ENCODE results near the gene SPATA13. TPM values are rescaled to one million over a fixed set of nuclear protein-coding genes. Genes with fewer than 3 reads are reported as not detected.

Gene SPATA13
- total and polyA plus RNA-seq, 10 of the 15 experiments (the other 5 are each of a cell fraction or from before 2014, with no cell fraction given), result 2.4 to 11.1 (median 10.2) TPM

- no peak for TF ChIP-seq RUNX3 (IDR thresholded peaks at IDR 0.05; ENCODE audit: low read length)
- no peak for TF ChIP-seq CBX5 (IDR thresholded peaks at IDR 0.05; ENCODE audit: low read depth)
- TF ChIP-seq JUND (IDR thresholded peaks at IDR 0.05; ENCODE audit: low read depth, low read length), result no peak
- TF ChIP-seq RFX5 (IDR thresholded peaks at IDR 0.05; ENCODE audit: low read depth, low read length), result no peak
- TF ChIP-seq, protein P1, sequence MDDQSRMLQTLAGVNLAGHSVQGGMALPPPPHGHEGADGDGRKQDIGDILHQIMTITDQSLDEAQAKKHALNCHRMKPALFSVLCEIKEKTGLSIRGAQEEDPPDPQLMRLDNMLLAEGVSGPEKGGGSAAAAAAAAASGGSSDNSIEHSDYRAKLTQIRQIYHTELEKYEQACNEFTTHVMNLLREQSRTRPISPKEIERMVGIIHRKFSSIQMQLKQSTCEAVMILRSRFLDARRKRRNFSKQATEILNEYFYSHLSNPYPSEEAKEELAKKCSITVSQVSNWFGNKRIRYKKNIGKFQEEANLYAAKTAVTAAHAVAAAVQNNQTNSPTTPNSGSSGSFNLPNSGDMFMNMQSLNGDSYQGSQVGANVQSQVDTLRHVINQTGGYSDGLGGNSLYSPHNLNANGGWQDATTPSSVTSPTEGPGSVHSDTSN (IDR thresholded peaks at IDR 0.05; ENCODE audit: insufficient replicate concordance, low read depth, low read length), result no peak
- TF ChIP-seq, protein P2, sequence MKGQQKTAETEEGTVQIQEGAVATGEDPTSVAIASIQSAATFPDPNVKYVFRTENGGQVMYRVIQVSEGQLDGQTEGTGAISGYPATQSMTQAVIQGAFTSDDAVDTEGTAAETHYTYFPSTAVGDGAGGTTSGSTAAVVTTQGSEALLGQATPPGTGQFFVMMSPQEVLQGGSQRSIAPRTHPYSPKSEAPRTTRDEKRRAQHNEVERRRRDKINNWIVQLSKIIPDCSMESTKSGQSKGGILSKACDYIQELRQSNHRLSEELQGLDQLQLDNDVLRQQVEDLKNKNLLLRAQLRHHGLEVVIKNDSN (IDR thresholded peaks at IDR 0.05; ENCODE audit: borderline replicate concordance, extremely low read length, insufficient read depth, low read depth, low read length), result no peak
- TF ChIP-seq, protein P3, sequence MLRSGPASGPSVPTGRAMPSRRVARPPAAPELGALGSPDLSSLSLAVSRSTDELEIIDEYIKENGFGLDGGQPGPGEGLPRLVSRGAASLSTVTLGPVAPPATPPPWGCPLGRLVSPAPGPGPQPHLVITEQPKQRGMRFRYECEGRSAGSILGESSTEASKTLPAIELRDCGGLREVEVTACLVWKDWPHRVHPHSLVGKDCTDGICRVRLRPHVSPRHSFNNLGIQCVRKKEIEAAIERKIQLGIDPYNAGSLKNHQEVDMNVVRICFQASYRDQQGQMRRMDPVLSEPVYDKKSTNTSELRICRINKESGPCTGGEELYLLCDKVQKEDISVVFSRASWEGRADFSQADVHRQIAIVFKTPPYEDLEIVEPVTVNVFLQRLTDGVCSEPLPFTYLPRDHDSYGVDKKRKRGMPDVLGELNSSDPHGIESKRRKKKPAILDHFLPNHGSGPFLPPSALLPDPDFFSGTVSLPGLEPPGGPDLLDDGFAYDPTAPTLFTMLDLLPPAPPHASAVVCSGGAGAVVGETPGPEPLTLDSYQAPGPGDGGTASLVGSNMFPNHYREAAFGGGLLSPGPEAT (IDR thresholded peaks at IDR 0.05; ENCODE audit: low read depth), result no peak
- no peak for TF ChIP-seq EGR1 (IDR thresholded peaks at IDR 0.05; ENCODE audit: borderline replicate concordance in 1 of 2, low read depth in 2 of 2, low read length in 2 of 2)
These were observed 8.7 kb upstream of the SPATA13 start (continued) for GRCh38 chr13:24151864-24152263.

All from GM12878 (cell line).